GM21786 (cell line): Measurements from ENCODE around the gene SLAMF6.
"Not testable (repeated sequence)": the region's sequence is repeated elsewhere in the genome, so short reads cannot be mapped to it uniquely, and the experiment has no call there.

Experiments used
- ATAC-seq: cut with Tn5 transposase; IDR thresholded peaks from one replicate; pipeline ENCODE4 v1.9.1; 2021; ENCODE audit not compliant: unreplicated experiment

SLAMF6 gene

GRCh38 chr1:160517519-160517918 lies 5.5 kb downstream of the SLAMF6 start:
- not testable (repeated sequence) for ATAC-seq

GRCh38 chr1:160515908-160516307 lies 7.1 kb downstream of the SLAMF6 start:
- not testable (repeated sequence) for ATAC-seq

- ATAC-seq: no peak
Measured at GRCh38 chr1:160504651-160505050, 18.4 kb downstream of the SLAMF6 start.

- ATAC-seq: no peak
Measured at GRCh38 chr1:160503087-160503486, 20.0 kb downstream of the SLAMF6 start.

GRCh38 chr1:160500321-160500990 lies 22.6 kb downstream of the SLAMF6 start:
- no peak for ATAC-seq

GRCh38 chr1:160499631-160500030 lies 23.4 kb downstream of the SLAMF6 start:
- ATAC-seq: no peak

GRCh38 chr1:160498301-160499065 lies 24.6 kb downstream of the SLAMF6 start:
- ATAC-seq: not testable (repeated sequence)

GRCh38 chr1:160496334-160496733 lies 26.7 kb downstream of the SLAMF6 start:
- ATAC-seq: no peak

GRCh38 chr1:160494620-160495019 lies 28.4 kb downstream of the SLAMF6 start:
- no peak for ATAC-seq

GRCh38 chr1:160492617-160493016 lies 30.4 kb downstream of the SLAMF6 start:
- ATAC-seq: no peak

- ATAC-seq: no peak
Measured at GRCh38 chr1:160491981-160492380, 31.1 kb downstream of the SLAMF6 start.

- ATAC-seq: no peak
Measured at GRCh38 chr1:160491017-160491416, 32.0 kb downstream of the SLAMF6 start.

GRCh38 chr1:160489513-160490261 lies 33.4 kb downstream of the SLAMF6 start:
- ATAC-seq: no peak

GRCh38 chr1:160488347-160489058 lies 34.6 kb downstream of the SLAMF6 start:
- no peak for ATAC-seq

GRCh38 chr1:160486453-160486852 lies 36.6 kb downstream of the SLAMF6 start:
- no peak for ATAC-seq

- no peak for ATAC-seq
Measured at GRCh38 chr1:160483505-160484185, 39.4 kb downstream of the SLAMF6 start.

- no peak for ATAC-seq
Measured at GRCh38 chr1:160481979-160482596, 41.0 kb downstream of the SLAMF6 start.

GRCh38 chr1:160480781-160481180 lies 42.3 kb downstream of the SLAMF6 start:
- ATAC-seq: not testable (repeated sequence)

- not testable (repeated sequence) for ATAC-seq
Measured at GRCh38 chr1:160479091-160479490, 44.0 kb downstream of the SLAMF6 start.
